Keratinocyte (primary cell): ENCODE measurements around the gene EXOC8.

ENCODE experiments used
- CTCF ChIP-seq, 3 experiments: IDR thresholded peaks in 1 of 3; conservative IDR thresholded peaks in 1 of 3; optimal IDR thresholded peaks in 1 of 3; 2 replicates in 2 of 3; 3 replicates in 1 of 3; pipeline versions ENCODE3 to v1.5.1; 2011; ENCODE audit warnings: low read length in 3 of 3, mild to moderate bottlenecking in 3 of 3, moderate library complexity in 2 of 3, control low read depth in 1 of 3, inconsistent platforms in 1 of 3; ENCODE audit not compliant: insufficient read depth in 2 of 3; ENCODE audit errors: extremely low read depth in 1 of 3
- EZH2 ChIP-seq: IDR thresholded peaks from one replicate; pipeline ENCODE4 v1.6.1; 2012; ENCODE audit warnings: inconsistent platforms, mild to moderate bottlenecking, low read length, moderate library complexity

DNA sequence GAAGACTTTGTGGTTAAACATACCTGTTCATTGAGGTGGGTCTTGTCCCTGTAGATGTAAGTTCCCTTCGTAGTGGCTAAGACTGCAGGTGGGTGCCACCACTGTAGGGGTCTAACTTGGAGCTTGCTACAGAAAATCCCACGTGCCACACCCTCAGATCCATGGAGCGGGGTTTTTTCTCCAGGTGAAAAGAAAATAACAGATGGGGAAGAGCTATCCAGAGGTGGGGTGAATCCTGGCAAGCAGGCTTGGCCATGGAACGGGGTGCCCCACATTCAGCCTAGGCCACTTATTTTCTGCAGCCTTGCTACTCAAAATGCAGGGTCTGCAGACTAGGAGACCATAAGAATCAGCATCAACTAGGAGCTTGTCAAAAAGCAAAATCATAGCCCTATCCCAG lies 24.0 kb downstream of the EXOC8 start:
- no peak for TF ChIP-seq EZH2
- TF ChIP-seq CTCF (optimal IDR thresholded peaks at IDR 0.05 in 1 of 3, IDR thresholded peaks at IDR 0.05 in 1 of 3, conservative IDR thresholded peaks at IDR 0.05 in 1 of 3; ENCODE audit: extremely low read depth in 1 of 3, insufficient read depth in 2 of 3, low read length in 3 of 3) = no peak
